ENCODE data around the gene MTCH1.

DNA sequence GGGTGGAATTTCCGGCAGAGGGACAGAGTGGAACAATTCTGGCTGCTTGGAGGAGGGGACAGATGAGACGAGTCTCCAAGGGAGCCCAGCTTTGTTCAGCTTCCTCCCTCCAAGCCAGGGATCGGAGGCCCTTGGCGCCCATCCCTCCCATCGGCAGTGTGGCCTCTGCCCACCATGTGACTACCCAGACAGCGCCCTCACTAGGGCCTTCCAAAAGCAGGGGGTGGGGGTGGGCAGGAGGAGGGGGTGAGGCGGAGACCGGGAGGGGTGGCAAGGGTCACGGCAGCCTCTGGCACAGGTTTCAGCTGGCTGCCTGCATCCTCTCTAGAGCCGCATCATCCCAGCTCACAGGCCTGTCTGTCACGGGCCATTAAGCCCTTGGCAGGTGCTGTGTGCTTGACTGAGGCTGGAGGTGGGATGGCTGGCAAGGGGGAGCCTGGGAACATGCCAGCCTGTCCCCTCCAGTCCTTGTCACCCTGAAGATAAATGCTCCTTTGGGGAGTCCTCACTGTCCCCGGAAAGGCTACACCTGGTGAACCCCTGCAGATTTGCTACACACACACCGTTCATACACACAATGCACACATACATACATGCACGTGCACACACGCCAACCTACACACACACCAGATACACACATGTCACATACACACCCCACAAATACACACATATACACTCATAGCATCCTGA is 13.2 kb upstream of the MTCH1 start:
- no peak for TF ChIP-seq CTBP1 (IDR thresholded peaks at IDR 0.05; ENCODE audit: borderline replicate concordance)
- no peak for TF ChIP-seq FOXM1 (IDR thresholded peaks at IDR 0.05; ENCODE audit: borderline replicate concordance)
- TF ChIP-seq SP1 (IDR thresholded peaks at IDR 0.05): no peak

Measured in HEK293T (cell line).